Measurements from ENCODE around the gene ANKDD1B. TPM values are rescaled to one million over a fixed set of nuclear protein-coding genes. Genes with fewer than 3 reads are reported as not detected.

The ANKDD1B gene
- total RNA-seq, 1 donor from 2014 or later = not detected

GRCh38 chr5:75677607-75678006 is 66.4 kb downstream of the ANKDD1B start:
- no peak for TF ChIP-seq CTCF (IDR thresholded peaks at IDR 0.05)
- no peak overlapping the region for H3K27ac ChIP-seq
- intact Hi-C loops (cut with DNase I) = no loop called here

GRCh38 chr5:75678155-75678554 is 66.9 kb downstream of the ANKDD1B start:
- H3K36me3 ChIP-seq = peaks cover 0 to 10% of the 10 kb centered on the region in 2 donors
- no peak overlapping the region for H3K27ac ChIP-seq
- no peaks in the 10 kb centered on the region for H3K27me3 ChIP-seq
- H3K9me3 ChIP-seq = no peaks in the 10 kb centered on the region
- no peaks in the 10 kb centered on the region for H3K4me1 ChIP-seq
- H3K4me3 ChIP-seq = no peak overlapping the region
- no peak for TF ChIP-seq CTCF (IDR thresholded peaks at IDR 0.05)
- intact Hi-C loops (cut with DNase I) = no loop called here
- DNase-seq (ENCODE audit: low spot score in 2 of 2) = no peak

More at GRCh38 chr5:75677607-75678006, 66.4 kb downstream of the ANKDD1B start:
- no peaks in the 10 kb centered on the region for H3K27me3 ChIP-seq
- H3K36me3 ChIP-seq = peaks cover 0 to 10% of the 10 kb centered on the region in 2 donors
- H3K4me1 ChIP-seq = no peaks in the 10 kb centered on the region
- H3K9me3 ChIP-seq = no peaks in the 10 kb centered on the region
- DNase-seq (ENCODE audit: low spot score in 2 of 2) = no peak
- H3K4me3 ChIP-seq = no peak overlapping the region

- no peaks in the 10 kb centered on the region for H3K4me1 ChIP-seq
- no peaks in the 10 kb centered on the region for H3K9me3 ChIP-seq
- no peaks in the 10 kb centered on the region for H3K27me3 ChIP-seq
- H3K27ac ChIP-seq = no peak overlapping the region
- H3K4me3 ChIP-seq = peak overlapping the region in 1 of 2 donors; percentile 41
- peaks cover 5 to 20% of the 10 kb centered on the region in 2 donors for H3K36me3 ChIP-seq
- peak; percentile 47 to 83 (median 76) for TF ChIP-seq CTCF (IDR thresholded peaks at IDR 0.05)
- no peak for DNase-seq (ENCODE audit: low spot score in 2 of 2)
- intact Hi-C loops (cut with DNase I) = loop anchor here (2.0 to 10.0 kb wide), 3 partner anchors 166 to 444 kb away; partner anchors contain the start of genes ANKRD31, CERT1, HMGCR and POLK
Observed at GRCh38 chr5:75681125-75681830, 70.0 kb downstream of the ANKDD1B start.

GRCh38 chr5:75685141-75685540 is 73.9 kb downstream of the ANKDD1B start:
- Histone ChIP-seq H3K4me3 (no peak overlapping the region), H3K9me3 (no peaks in the 10 kb centered on the region), H3K27ac (no peak overlapping the region), H3K27me3 (no peaks in the 10 kb centered on the region), H3K36me3 (peaks cover 10 to 50% of the 10 kb centered on the region in 2 donors), H3K4me1 (no peaks in the 10 kb centered on the region)
- DNase-seq (ENCODE audit: low spot score in 2 of 2) = no peak
- no peak for TF ChIP-seq CTCF (IDR thresholded peaks at IDR 0.05)
- intact Hi-C loops (cut with DNase I) = loop anchor here (10.0 kb wide), 2 partner anchors 170 to 350 kb away; partner anchors contain the start of genes CERT1, HMGCR and POLK

- Histone ChIP-seq H3K27me3 (no peaks in the 10 kb centered on the region), H3K36me3 (peaks cover 10 to 53% of the 10 kb centered on the region in 2 donors), H3K9me3 (no peaks in the 10 kb centered on the region), H3K27ac (no peak overlapping the region), H3K4me3 (no peak overlapping the region), H3K4me1 (no peaks in the 10 kb centered on the region)
- intact Hi-C loops (cut with DNase I) = loop anchor here (10.0 kb wide), 2 partner anchors 172 to 352 kb away; partner anchors contain the start of genes CERT1, HMGCR and POLK
- no peak for DNase-seq (ENCODE audit: low spot score in 2 of 2)
- no peak for TF ChIP-seq CTCF (IDR thresholded peaks at IDR 0.05)
Observed at GRCh38 chr5:75686480-75686879, 75.2 kb downstream of the ANKDD1B start.
